ENCODE results near the gene RAB11B. TPM values are rescaled to one million over a fixed set of nuclear protein-coding genes. Genes with fewer than 3 reads are reported as not detected.

Gene RAB11B
- total and polyA plus RNA-seq, 9 of the 15 experiments (the other 6 are each of a cell fraction or from before 2014, with no cell fraction given) = 0.74 to 71.0 (median 13.8) TPM

DNA sequence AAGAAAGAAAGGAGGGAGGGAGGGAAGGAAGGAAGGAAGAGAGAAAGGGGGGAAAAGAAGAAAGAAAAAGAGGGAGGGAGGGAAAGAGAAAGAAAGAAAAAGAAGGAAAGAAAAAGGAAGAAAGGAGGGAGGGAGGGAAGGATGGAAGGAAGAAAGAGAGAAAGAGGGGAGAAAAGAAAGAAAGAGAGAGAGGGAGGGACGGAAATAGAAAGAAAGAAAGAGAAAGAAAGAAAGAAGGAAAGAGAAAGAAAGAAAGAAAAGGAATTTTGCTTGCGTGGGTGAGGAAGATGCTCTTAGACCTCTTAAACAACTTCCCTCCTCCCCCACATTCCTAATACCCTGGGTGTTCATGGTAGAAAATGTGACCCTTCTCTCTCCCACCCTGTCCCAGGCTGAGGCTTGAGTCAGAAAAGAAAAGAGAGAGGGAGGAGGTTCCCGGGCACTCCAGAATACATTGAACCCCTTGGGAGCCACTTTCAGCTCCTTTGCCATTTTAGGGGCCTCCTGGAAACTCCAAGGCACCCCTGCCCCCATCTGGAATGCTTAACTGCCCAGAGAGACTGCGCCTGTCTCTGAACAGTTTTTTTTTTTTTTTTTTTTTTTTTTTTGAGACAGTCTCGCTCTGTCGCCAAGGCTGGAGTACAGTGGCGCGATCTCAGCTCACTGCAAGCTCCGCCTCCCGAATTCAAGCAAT is 37.9 kb upstream of the RAB11B start (continued):
- TF ChIP-seq ELF4 (CRISPR knock-in tag; IDR thresholded peaks at IDR 0.05) (0 out of 2 replicates have a peak, but pooled peaks have one; percentile 50), CC2D1A (IDR thresholded peaks at IDR 0.05) (0 out of 2 replicates have a peak, but pooled peaks have one; percentile 25), NEUROD1 (IDR thresholded peaks at IDR 0.05; ENCODE audit: borderline replicate concordance, low read depth, low read length, partially characterized antibody) (no peak), MTA1 (IDR thresholded peaks at IDR 0.05; ENCODE audit: borderline replicate concordance) (peak; percentile 79), KDM1A (IDR thresholded peaks at IDR 0.05) (no peak), HDAC1 (IDR thresholded peaks at IDR 0.05) (0 out of 4 replicates have a peak, but pooled peaks of 1 of the 2 experiments have one; percentile 45), SMARCE1 (IDR thresholded peaks at IDR 0.05) (no peak), EHMT2 (IDR thresholded peaks at IDR 0.05) (peak; percentile 29; the same call in 1 of the 2 replicates), FOXM1 (IDR thresholded peaks at IDR 0.05; ENCODE audit: low read depth) (no peak), FOXM1 (CRISPR knock-in tag; IDR thresholded peaks at IDR 0.05; ENCODE audit: low read depth) (no peak), TAF7 (tag; IDR thresholded peaks at IDR 0.05) (no peak), DIDO1 (tag; IDR thresholded peaks at IDR 0.05; ENCODE audit: low read depth) (no peak), ZNF212 (CRISPR knock-in tag; IDR thresholded peaks at IDR 0.05) (no peak)
- TF ChIP-seq, protein P1, sequence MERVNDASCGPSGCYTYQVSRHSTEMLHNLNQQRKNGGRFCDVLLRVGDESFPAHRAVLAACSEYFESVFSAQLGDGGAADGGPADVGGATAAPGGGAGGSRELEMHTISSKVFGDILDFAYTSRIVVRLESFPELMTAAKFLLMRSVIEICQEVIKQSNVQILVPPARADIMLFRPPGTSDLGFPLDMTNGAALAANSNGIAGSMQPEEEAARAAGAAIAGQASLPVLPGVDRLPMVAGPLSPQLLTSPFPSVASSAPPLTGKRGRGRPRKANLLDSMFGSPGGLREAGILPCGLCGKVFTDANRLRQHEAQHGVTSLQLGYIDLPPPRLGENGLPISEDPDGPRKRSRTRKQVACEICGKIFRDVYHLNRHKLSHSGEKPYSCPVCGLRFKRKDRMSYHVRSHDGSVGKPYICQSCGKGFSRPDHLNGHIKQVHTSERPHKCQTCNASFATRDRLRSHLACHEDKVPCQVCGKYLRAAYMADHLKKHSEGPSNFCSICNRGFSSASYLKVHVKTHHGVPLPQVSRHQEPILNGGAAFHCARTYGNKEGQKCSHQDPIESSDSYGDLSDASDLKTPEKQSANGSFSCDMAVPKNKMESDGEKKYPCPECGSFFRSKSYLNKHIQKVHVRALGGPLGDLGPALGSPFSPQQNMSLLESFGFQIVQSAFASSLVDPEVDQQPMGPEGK (CRISPR knock-in tag; IDR thresholded peaks at IDR 0.05; ENCODE audit: borderline replicate concordance) = no peak
- TF ChIP-seq, protein P2, sequence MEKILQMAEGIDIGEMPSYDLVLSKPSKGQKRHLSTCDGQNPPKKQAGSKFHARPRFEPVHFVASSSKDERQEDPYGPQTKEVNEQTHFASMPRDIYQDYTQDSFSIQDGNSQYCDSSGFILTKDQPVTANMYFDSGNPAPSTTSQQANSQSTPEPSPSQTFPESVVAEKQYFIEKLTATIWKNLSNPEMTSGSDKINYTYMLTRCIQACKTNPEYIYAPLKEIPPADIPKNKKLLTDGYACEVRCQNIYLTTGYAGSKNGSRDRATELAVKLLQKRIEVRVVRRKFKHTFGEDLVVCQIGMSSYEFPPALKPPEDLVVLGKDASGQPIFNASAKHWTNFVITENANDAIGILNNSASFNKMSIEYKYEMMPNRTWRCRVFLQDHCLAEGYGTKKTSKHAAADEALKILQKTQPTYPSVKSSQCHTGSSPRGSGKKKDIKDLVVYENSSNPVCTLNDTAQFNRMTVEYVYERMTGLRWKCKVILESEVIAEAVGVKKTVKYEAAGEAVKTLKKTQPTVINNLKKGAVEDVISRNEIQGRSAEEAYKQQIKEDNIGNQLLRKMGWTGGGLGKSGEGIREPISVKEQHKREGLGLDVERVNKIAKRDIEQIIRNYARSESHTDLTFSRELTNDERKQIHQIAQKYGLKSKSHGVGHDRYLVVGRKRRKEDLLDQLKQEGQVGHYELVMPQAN (IDR thresholded peaks at IDR 0.05; ENCODE audit: borderline replicate concordance) = 0 out of 2 replicates have a peak, but pooled peaks have one; percentile 17

Data from K562 (cell line).